ENCODE measurements around the gene SDK1. TPM values are rescaled to one million over a fixed set of nuclear protein-coding genes. Genes with fewer than 3 reads are reported as not detected.
"Not testable (repeated sequence)": the region's sequence is repeated elsewhere in the genome, so short reads cannot be mapped to it uniquely, and the experiment has no call there.

Gene SDK1
- total RNA-seq, 2 donors from 2014 or later = 3.1 to 3.6 TPM

- H3K36me3 ChIP-seq = no peaks in the 10 kb centered on the region
- no peaks in the 10 kb centered on the region for H3K27me3 ChIP-seq
- no peaks in the 10 kb centered on the region for H3K4me1 ChIP-seq
- H3K4me3 ChIP-seq = peak overlapping the region in 1 of 2 donors; percentile 4
- no peak for TF ChIP-seq CTCF (IDR thresholded peaks at IDR 0.05)
- H3K9me3 ChIP-seq = no peaks in the 10 kb centered on the region
- peak; percentile 61 for DNase-seq (ENCODE audit: low spot score)
- no peak overlapping the region for H3K27ac ChIP-seq
Measured at GRCh38 chr7:3754493-3755341, 453.7 kb downstream of the SDK1 start.

GRCh38 chr7:3755778-3756453 is 454.9 kb downstream of the SDK1 start:
- H3K4me1 ChIP-seq; H3K36me3 ChIP-seq; DNase-seq (ENCODE audit: low spot score); H3K27me3 ChIP-seq; H3K27ac ChIP-seq; H3K4me3 ChIP-seq; H3K9me3 ChIP-seq: not testable (repeated sequence)

GRCh38 chr7:3757059-3757458 is 456.0 kb downstream of the SDK1 start:
- Histone ChIP-seq H3K9me3 (no peaks in the 10 kb centered on the region), H3K4me1 (no peaks in the 10 kb centered on the region), H3K27ac (no peak overlapping the region), H3K4me3 (no peak overlapping the region), H3K27me3 (no peaks in the 10 kb centered on the region), H3K36me3 (no peaks in the 10 kb centered on the region)
- TF ChIP-seq CTCF (IDR thresholded peaks at IDR 0.05) = no peak
- no peak for DNase-seq (ENCODE audit: low spot score)

GRCh38 chr7:3760651-3761050 is 459.6 kb downstream of the SDK1 start:
- no peak overlapping the region for H3K4me3 ChIP-seq
- H3K9me3 ChIP-seq = no peaks in the 10 kb centered on the region
- no peak overlapping the region for H3K27ac ChIP-seq
- no peak for TF ChIP-seq CTCF (IDR thresholded peaks at IDR 0.05)
- no peak for DNase-seq (ENCODE audit: low spot score)
- no peaks in the 10 kb centered on the region for H3K4me1 ChIP-seq
- H3K36me3 ChIP-seq = no peaks in the 10 kb centered on the region
- H3K27me3 ChIP-seq = no peaks in the 10 kb centered on the region

GRCh38 chr7:3762146-3762831 is 461.2 kb downstream of the SDK1 start:
- DNase-seq (ENCODE audit: low spot score) = no peak
- H3K9me3 ChIP-seq = no peaks in the 10 kb centered on the region
- TF ChIP-seq CTCF (IDR thresholded peaks at IDR 0.05) = no peak
- H3K27ac ChIP-seq = no peak overlapping the region
- H3K36me3 ChIP-seq = no peaks in the 10 kb centered on the region
- H3K4me3 ChIP-seq = no peak overlapping the region
- H3K4me1 ChIP-seq = no peaks in the 10 kb centered on the region
- no peaks in the 10 kb centered on the region for H3K27me3 ChIP-seq

Data from right atrium auricular region (tissue), 2 donors.